Measurements from ENCODE around the gene PSAT1.
"Not testable (repeated sequence)": the region's sequence is repeated elsewhere in the genome, so short reads cannot be mapped to it uniquely, and the experiment has no call there.

PSAT1 gene

GRCh38 chr9:78296893-78297671 is at the start of gene PSAT1:
PSAT1 (plus strand) TSS chr9:78297125; CDS start chr9:78297211, 86 bp downstream.
- peak; percentile 66 for FAIRE-seq

- FAIRE-seq: no peak
These were observed 48.3 kb upstream of the PSAT1 start for GRCh38 chr9:78248635-78249034.

DNA sequence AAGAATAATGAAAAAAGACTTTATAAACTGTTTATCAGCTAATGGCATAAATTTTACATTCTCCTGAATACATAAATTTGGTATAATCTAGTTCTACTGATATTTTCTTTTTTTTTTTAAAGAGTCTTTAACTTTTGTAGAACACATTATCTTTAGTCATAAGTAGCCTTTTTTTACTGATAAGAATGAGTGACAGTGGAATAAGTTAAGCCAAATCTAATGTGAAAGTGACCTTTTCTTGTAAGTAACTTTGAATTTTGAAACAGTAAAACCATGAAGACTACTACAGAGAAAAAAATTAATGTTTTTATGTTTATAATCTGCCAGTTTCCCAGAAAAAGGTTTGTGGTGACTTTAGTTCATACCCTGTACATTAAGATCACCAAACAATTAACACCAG is 47.4 kb upstream of the PSAT1 start:
- no peak for FAIRE-seq

DNA sequence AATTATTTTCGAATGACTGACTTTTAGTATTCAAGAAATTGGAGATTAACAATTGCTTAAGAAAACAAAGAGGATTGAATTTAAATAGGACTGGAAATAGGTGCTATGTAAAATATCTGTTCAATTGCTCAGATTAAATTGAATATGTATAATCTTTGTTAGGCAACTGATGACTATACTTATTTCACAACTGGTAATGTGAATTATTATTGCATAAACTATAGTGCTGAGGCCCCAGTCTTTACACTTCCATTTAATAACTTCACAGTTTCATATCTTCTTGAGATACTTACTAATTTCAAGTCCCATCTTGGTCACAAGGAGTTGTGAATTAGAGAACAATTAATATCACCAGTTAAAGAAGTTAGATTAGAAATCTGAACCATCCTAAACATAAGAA is 44.3 kb upstream of the PSAT1 start:
- FAIRE-seq: no peak

DNA sequence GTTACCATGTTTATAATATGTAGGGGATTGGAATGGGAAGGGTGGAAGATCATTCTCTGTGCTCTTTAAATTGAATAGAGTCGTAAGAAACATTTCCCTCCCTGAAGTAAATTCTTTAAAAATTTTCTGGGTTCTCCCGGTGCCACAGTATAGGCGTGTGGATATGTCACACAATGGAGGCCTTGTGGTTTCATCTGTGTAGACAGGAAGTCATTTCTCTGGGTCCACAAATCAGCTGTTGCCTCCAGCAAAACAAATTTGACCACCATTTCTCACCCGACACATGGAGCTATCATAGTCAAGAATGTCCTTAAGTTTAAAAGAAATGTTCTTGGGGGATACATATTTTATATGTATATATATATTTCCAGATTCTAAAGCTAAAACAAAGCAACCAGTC is 43.6 kb upstream of the PSAT1 start:
- no peak for FAIRE-seq

DNA sequence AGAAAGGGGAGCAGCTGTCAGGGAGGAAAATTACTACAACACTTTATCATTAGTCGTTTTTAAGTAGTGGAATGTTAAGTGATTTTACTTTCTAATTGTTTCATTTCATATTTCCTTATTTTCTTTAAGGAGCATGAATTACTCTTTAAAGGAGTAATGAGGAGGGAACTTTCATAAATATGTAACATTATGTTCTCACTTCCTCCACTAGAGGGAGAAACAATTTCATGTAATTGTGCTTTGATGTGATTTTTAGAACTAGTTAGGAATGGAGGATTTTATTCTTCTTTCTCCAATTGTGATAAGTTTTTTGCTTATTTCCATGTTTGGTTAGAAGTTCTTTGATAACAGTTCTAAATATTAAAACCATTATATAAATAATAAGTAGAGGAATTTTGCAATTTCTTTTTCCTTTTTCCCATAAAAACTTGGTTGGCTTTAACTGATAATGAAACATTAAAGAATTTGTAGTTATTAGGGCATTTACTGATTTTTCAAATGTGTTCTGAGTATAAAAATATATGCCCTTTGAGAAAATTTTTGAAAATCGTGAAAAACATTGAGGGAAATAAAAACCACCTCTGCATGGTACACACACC is 35.4 kb upstream of the PSAT1 start:
- FAIRE-seq: peak; percentile 96

- FAIRE-seq: no peak
These were observed 34.3 kb upstream of the PSAT1 start for GRCh38 chr9:78262655-78263054.

DNA sequence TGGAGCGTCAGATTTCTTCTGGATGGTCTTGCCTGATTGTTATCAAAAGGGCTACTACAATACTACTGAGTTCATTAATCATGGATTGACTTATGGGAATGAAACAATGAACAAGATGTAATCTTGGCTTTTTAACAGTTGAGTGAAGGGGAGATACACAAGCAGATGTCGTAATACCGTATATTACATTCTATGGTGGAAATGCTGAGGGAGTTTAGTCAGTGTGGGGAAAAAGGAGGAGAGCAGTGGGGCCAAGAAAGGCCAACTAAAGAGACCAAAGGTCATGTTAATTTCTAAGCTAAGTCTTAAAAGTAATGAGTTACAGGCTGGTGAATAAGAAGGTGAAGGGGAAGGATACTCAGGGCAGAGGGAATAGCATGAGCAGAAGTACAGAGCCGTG is 29.0 kb upstream of the PSAT1 start:
- FAIRE-seq: no peak

- no peak for FAIRE-seq
These were observed 27.1 kb upstream of the PSAT1 start for GRCh38 chr9:78269784-78270183.

DNA sequence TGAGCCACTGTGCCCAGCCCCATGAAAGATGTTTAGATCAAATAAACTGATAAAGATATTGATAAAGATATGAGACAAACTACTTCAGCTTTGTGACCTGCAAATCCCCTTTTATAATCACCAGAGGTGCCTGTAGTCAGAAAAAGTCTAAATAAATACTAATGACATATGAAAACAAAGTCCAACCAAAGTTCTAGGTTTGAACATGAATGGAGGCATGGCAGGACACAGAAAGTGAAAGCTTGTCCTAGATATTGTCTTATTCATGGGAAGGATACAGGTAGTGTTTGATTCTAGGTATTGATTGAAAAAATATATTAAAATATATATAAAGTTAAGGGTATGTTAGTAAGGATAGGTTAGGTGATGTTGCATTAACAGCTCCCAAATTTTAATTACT is 24.6 kb upstream of the PSAT1 start:
- no peak for FAIRE-seq

- no peak for FAIRE-seq
These were observed 23.2 kb upstream of the PSAT1 start for GRCh38 chr9:78273761-78274160.

DNA sequence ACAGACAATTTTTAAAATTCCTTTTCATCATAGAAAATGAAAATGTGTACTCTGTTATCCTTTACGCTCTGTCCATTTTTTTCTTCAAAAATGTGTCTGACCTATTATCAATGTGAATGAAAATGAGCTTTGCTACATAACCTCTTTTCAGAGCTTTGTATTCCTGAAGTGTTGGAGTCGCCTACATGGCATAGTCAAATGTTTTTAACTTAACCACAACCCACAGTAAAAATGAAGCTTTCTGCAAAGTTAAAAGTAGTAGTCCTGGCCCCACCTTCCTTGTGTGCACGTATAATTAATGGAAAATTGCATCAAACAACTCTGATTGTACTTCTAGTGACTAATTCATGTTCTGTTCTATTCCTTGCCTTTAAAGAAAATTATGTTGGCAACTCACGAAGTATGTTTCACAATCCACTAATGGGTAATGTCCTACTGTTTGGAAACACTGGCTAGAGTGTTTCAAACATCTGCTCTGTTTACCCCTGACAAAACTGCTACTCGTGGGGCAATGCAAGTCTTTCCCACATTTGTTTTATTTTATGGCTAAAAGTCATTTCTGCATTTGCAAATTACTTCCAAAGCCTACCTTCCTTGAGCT is 18.6 kb upstream of the PSAT1 start:
- FAIRE-seq: no peak

GRCh38 chr9:78278801-78279200 is 18.1 kb upstream of the PSAT1 start:
- no peak for FAIRE-seq

- no peak for FAIRE-seq
These were observed 15.8 kb upstream of the PSAT1 start for GRCh38 chr9:78280982-78281668.

- not testable (repeated sequence) for FAIRE-seq
These were observed 12.7 kb upstream of the PSAT1 start for GRCh38 chr9:78284181-78284580.

DNA sequence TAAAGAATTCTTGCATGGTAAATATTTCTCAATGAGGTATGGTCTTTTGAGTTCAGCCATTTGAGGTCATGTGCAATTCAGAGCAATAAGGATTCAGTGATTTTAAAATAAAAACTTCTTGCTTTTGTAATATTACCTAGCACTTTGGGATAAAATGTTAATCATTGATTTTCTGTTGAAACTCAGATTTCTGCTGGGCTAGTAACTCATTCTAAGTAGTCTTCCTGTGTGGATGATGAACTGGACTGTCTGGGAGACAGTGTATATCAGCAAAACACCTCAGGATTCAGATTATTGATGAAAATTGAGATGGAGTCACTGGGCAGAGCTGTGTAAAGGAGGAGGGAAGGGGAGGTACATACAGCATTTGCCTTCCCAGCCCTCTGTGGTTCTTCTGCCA is 10.8 kb upstream of the PSAT1 start:
- FAIRE-seq: no peak

DNA sequence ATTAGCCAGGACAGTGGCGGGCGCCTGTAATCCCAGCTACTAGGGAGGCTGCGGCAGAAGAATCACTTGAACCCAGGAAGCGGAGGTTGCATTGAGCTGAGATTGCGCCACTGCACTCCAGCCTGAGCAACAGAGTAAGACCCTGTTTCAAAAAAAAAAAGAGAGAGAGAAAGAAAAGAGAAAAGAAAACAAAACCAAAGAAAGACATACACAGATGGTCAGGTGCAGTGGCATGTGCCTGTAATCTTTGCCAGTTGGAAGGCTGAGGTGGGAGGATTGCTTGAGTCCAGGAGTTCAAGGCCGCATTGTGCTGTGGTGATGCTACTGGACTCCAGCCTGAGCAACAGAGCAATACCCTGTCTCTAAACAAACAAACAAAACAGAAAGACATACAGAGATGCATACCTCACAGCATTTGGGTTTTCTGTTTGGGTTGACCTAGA is 10.0 kb upstream of the PSAT1 start:
- FAIRE-seq: no peak

DNA sequence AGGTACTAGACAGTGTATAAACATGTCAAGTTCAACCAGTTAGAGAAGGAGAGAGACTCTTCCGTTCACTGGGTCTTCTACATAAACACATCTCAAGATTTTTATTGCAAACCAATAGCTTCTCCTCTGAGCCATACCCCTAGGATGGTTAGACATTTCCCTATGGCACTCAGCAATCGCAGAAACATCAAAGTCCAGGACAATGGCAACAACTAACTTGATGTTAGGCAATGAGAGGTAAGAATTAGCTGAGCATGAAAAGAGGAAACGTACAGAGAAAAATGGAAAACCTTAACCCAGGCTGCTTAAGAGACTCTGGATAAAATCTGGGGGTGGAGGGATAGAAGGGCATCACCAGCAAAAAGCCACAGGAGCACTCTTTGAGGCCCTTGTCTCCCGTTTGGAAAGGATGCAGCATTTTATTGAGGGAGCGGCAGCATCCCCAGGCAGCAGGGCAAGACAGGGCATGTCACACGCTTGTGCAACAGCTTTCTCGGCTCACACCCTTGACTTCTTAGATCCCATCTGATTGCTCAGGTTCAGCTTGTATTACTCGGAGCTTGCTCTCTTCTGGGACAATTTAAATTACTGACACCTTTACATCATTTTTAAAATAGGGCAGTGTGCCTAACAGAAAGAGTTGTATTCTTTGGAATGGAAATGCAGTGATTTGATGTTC is 8.6 kb upstream of the PSAT1 start:
- no peak for FAIRE-seq

DNA sequence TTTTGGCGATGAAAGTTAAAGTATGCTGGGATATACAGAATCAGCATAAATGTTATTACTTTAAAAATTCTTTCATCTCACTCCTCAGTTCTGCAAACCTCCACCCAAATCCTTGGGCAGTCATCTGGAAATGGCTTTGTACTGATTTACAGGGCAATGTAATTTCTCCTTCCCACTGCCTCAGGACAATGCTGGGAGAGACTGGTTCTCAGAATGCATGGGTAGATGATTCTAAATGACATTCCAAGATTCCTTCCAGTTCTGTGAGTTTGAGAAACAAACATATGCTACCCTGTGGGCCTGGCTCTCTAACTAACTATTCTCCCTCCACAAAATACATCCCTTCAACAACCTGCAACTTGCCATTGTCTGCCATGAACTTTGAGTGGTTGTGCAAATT is 7.5 kb upstream of the PSAT1 start:
- FAIRE-seq: no peak

- no peak for FAIRE-seq
These were observed 5.5 kb upstream of the PSAT1 start for GRCh38 chr9:78291240-78291925.

DNA sequence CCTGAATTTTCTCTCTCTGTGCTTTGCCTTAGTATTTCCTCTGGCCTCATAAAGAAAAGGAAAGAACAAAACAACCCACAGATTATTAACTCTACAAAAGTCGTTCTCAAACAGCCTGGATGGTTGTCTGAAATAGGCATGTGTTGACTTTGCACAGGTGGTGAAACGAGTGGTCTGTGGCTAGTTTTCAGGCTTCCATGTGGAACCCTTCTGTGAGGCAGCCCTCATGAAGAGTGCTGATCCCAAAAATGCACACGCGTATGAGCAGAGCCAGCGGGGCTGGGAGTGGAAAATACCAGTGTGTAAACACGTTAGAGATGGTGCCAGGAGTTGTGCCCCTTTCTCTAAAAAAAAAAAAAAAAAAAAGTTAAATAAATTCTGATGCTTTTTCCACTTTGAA is 4.9 kb upstream of the PSAT1 start:
- no peak for FAIRE-seq

- FAIRE-seq: no peak
These were observed 4.0 kb upstream of the PSAT1 start for GRCh38 chr9:78292716-78293497.

Data from TTC549 (cell line).